LNCaP clone FGC (cell line): Measurements from ENCODE around the gene LRFN3.

Experiments used
- DNase-seq: peaks from one replicate; pipeline ENCODE4 v3.0.0-alpha.2; 2011; ENCODE audit warnings: low read depth
- H3K4me3 ChIP-seq: 2 replicates; pipeline ENCODE4 v1.5.1; 2011; ENCODE audit warnings: mild to moderate bottlenecking, low read depth, low read length, control low read depth
- CTCF ChIP-seq: IDR thresholded peaks from 2 replicates; pipeline ENCODE4 v1.5.1; 2012; ENCODE audit warnings: mild to moderate bottlenecking; ENCODE audit not compliant: control insufficient read depth, insufficient read depth; ENCODE audit errors: extremely low read depth

Gene LRFN3

GRCh38 chr19:35895911-35896642, 40.1 kb upstream of the LRFN3 start:
- TF ChIP-seq CTCF = no peak
- H3K4me3 ChIP-seq = no peak overlapping the region
- DNase-seq = no peak

- TF ChIP-seq CTCF = no peak
- no peak for DNase-seq
- no peak overlapping the region for H3K4me3 ChIP-seq
Observed at GRCh38 chr19:35896643-35897040, 39.5 kb upstream of the LRFN3 start.

GRCh38 chr19:35897706-35898451, 38.3 kb upstream of the LRFN3 start:
- H3K4me3 ChIP-seq = peak overlapping the region; percentile 84
- no peak for TF ChIP-seq CTCF

GRCh38 chr19:35898499-35898809, 37.7 kb upstream of the LRFN3 start:
- peak overlapping the region; percentile 84 for H3K4me3 ChIP-seq
- no peak for DNase-seq
- no peak for TF ChIP-seq CTCF

More at GRCh38 chr19:35897706-35898451, 38.3 kb upstream of the LRFN3 start:
- no peak for DNase-seq

- peak overlapping the region; percentile 84 for H3K4me3 ChIP-seq
- TF ChIP-seq CTCF = no peak
- peak; percentile 51 for DNase-seq
Observed at GRCh38 chr19:35899547-35900214, 36.5 kb upstream of the LRFN3 start.

- peak overlapping the region; percentile 84; the same call in 1 of the 2 replicates for H3K4me3 ChIP-seq
- TF ChIP-seq CTCF = no peak
- no peak for DNase-seq
Observed at GRCh38 chr19:35901055-35901644, 35.0 kb upstream of the LRFN3 start.
